Tongue (tissue), 2 donors: Measurements from ENCODE around the gene TMED3. TPM values are rescaled to one million over a fixed set of nuclear protein-coding genes. Genes with fewer than 3 reads are reported as not detected.

ENCODE experiments used
- DNase-seq: peaks from one replicate; pipeline ENCODE4 v3.0.0-alpha.2; 2015
- total RNA-seq: library from RNA; depleted of rRNA; stranded (reverse); fragments of >200 nt; gene quantifications from one replicate; pipeline ENCODE4 v1.2.3, GENCODE V29; 2014

The TMED3 gene
- 41.3 TPM for total RNA-seq

DNA sequence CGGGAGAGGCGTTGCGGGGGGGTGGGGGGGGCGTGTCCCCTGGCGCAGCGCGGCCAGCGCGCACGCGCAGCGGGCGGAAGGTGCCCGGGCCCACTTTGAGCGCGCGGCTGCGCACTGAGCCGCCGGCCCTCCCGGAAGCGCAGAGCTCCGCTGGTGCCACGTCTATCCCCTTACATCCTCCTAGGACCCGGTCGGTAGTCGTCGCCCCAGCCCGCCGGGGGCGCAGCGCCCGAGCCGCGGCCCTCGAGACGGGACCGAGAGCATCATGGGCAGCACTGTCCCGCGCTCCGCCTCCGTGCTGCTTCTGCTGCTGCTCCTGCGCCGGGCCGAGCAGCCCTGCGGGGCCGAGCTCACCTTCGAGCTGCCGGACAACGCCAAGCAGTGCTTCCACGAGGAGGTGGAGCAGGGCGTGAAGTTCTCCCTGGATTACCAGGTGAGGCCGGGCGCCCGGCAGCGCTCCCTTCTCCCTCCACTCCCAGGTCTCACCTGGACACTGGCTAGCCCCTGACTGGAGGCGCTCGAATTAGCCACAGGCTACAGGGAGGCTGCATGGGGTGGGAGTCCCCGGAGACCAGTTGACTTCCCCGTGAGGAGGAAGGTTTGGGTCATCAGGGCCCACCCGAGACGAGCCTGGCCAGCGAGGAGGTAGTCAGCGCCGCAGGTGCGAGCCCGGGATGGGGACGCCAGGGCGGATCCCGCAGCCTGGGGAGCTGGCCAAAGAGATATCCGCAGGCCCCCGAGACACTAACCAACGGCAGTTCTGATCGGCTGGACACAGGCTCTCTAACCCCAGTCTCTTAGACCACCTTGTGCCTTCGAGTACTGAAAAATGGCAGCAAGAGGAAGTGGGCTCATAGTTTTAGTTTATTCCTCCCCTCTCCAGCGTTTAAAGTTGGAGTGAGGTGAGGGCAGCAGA is at the start of gene TMED3:
TSS of gene TMED3 (plus strand) at position 128 of the 916 bp plus-strand sequence. CDS start at position 266, 138 bp downstream.
- peak; percentile 90 for DNase-seq

GRCh38 chr15:79261836-79262235 is 49.1 kb upstream of the TMED3 start:
- no peak for DNase-seq

GRCh38 chr15:79265167-79265566 is 45.7 kb upstream of the TMED3 start:
- no peak for DNase-seq

DNA sequence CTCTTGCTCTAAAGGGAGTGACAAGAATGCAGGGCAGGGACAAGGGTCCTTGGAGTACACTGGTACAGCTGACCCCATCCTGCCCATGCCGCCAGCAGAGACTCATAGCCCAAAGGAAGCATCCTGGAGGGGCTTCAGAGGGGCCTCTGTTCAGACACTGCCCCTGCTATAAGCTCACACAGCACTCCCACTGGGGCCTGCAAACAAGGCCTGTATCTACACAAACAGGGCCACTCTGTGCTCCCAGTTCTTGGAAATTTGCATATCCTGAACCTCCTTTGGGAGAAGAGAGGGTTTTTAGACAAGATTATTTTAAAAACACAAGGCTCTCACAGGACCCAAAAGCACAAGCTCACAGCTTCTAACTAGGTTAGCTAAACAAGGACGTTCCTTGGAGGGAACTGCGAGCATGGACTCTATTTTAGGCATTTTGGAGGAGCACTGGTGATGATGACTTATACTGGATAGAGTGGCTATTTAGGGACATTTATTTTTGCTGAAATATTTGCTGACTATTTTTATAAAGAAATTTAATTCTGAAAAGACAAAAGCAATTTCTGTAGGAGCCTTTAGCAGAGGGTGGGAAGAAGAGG is 44.8 kb upstream of the TMED3 start:
- no peak for DNase-seq

- DNase-seq: no peak
Measured at GRCh38 chr15:79282371-79283251, 28.3 kb upstream of the TMED3 start, which contains the start of gene ANKRD34C. Gene ANKRD34C (plus strand): TSS chr15:79282722. CDS start chr15:79293285, 10,563 bp downstream.

- DNase-seq: peak; percentile 77
Measured at GRCh38 chr15:79283252-79284048, 27.5 kb upstream of the TMED3 start.

DNA sequence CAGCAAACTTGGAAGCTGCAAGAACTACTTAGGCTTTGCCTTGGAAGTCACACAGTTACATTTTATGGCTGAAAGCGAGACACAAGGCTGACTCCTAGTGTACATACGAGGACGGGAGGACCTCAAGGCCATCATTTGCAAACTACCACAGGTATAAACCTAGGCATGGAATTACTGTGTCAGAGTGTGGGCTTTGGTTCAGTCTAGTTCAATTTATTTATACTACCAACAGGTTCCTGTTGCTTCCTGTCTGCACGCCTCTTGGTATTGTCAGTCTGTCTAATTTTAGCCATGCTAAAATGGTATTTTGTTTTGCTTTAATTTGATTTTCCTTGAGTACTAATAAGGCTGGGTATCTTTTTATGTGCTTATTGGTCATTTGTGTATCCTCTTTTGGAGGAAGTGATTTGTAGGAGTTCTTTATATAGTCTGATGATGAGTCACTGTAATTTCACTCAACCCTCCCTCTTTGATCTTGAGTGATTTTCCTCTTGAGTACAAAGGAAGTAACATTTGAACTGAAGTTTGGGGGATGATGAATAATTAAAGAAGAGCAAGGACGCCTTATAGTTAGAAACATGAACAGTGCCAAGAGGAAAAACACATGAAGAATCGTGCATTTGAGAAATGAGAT is 20.2 kb upstream of the TMED3 start:
- no peak for DNase-seq

GRCh38 chr15:79292011-79292410 is 18.9 kb upstream of the TMED3 start:
- no peak for DNase-seq

- no peak for DNase-seq
Measured at GRCh38 chr15:79294075-79294474, 16.8 kb upstream of the TMED3 start.

DNA sequence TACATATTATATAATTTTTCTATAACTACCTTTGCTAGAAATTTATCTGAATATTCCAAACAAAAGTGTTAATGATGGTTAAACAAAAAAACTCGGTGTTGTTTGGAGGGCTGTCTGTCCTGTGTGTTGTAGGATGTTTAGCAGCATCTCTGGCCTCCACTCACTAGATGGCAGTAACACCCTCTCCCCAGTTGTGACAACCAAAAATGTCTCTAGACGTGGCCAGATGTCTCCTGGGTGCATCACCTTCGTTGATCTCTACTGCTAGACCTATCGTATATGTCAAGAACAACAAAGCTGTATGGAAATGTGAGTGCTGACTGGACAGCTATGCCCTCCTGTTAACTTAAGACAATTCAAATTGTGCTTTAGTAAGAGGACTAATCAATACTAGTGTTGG is 14.3 kb upstream of the TMED3 start:
- DNase-seq: no peak

- DNase-seq: no peak
Measured at GRCh38 chr15:79299126-79299840, 11.6 kb upstream of the TMED3 start.

GRCh38 chr15:79299841-79300235 is 11.1 kb upstream of the TMED3 start:
- no peak for DNase-seq

DNA sequence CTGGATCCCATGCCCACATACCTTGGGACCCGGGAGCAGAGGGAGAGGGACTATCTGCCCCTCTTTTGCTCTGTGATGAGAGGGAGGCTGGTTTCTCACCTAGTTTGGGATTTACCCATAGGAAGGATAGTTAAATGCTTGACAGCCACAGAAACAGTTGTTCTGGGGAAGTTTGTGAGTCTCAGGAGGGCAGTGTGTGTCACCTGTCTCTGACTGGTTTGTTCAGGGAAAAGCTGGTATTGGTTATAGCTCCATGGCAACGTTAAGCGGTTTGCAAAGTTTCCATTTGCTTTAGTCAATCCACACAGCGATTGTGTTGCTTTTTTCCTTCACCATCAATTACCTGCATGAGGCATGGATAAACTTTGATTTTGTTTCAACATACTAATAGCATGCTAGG is 3.7 kb upstream of the TMED3 start:
- DNase-seq: no peak

DNA sequence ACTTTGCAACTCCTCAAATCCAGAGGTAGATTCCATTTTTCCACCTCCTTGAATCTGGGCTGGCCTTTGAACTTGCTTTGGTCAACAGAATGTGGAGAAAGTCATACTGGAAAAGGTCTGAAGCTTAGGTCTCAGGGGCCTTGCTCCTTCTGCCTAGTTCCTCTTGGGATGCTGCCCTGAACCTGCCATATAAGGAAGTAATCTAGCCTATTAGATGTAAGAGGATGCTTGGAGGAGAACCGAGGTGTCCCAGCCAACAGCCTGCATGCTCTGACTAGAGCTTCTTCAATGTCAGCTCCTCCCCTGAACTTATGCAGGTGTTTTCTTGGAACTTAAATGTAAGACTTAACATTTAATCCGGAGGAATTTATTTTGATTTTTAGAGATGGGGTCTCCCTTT is 2.0 kb upstream of the TMED3 start:
- no peak for DNase-seq

DNA sequence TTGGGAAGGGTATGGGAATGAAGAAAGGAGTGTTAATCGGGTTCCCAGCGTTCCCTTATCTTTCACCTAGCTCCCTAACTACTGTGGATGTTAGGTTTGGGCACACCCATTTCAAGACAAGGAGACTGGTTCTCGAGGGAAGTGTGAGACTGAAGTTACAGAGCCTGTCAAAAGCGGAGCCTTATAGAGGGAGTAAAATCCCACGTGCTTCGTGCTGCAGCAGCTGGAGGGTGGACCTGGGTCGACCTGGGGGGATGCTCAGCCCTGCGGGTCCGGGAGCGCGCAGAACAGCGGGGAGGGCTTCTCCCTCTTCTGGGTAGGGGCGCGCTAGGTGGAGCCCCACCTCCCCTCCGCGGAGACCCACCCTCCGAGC is 314 bp upstream of the TMED3 start:
- DNase-seq: no peak

GRCh38 chr15:79311901-79312553 is 1.1 kb downstream of the TMED3 start:
- DNase-seq: no peak

DNA sequence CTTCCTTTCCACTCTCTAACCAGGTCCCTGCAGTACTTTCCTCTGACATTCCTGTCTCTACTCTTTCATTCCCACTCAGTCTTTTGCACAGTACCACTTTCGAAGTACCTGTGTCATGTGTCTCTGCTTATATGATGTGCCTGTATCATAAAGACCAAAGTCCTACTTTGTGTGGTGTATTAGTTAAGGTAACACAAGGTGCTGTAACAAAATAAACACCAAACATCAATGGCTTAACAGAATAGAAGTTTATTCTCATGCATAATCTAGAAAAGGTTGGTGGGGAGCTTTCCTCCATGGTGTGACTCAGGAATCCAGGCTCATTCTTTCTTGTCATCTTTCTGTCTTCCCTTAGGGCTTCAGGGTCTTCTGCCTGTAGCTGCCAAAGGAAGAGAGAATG is 3.3 kb downstream of the TMED3 start:
- DNase-seq: no peak

DNA sequence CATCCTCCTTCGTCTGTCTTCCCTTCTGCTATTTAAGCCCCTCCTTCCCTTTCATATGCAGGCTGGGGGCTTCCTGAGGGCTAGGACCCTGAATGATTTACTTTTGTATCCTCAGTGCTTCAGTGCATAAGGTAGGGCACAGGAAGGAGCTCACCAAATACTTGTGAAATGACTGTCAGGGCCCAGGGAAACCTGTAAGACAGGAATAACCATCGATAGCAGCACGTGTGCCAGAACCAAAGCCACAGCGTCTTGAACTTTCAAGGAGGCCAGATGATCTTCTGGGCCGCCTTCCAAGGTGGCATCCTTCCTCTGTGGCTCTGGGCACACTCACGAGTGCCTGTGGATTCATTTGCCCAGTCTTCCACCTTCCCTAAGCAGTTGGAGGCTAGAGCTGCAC is 3.9 kb downstream of the TMED3 start:
- no peak for DNase-seq

- DNase-seq: no peak
Measured at GRCh38 chr15:79315623-79316328, 4.9 kb downstream of the TMED3 start.
